ENCODE results near the gene CPAMD8.

- TF ChIP-seq, protein P1, sequence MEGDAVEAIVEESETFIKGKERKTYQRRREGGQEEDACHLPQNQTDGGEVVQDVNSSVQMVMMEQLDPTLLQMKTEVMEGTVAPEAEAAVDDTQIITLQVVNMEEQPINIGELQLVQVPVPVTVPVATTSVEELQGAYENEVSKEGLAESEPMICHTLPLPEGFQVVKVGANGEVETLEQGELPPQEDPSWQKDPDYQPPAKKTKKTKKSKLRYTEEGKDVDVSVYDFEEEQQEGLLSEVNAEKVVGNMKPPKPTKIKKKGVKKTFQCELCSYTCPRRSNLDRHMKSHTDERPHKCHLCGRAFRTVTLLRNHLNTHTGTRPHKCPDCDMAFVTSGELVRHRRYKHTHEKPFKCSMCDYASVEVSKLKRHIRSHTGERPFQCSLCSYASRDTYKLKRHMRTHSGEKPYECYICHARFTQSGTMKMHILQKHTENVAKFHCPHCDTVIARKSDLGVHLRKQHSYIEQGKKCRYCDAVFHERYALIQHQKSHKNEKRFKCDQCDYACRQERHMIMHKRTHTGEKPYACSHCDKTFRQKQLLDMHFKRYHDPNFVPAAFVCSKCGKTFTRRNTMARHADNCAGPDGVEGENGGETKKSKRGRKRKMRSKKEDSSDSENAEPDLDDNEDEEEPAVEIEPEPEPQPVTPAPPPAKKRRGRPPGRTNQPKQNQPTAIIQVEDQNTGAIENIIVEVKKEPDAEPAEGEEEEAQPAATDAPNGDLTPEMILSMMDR (conservative IDR thresholded peaks at IDR 0.05 in 1 of 2, IDR thresholded peaks at IDR 0.05 in 1 of 2; ENCODE audit: low read depth in 1 of 2, low read length in 2 of 2) = no peak
- no peak for TF ChIP-seq EZH2 (IDR thresholded peaks at IDR 0.05; ENCODE audit: low read length, missing control alignments)
Measured at GRCh38 chr19:16943942-16944625, 82.5 kb downstream of the CPAMD8 start.

All from fibroblast of lung (primary cell).